ENCODE data around the gene CERS6.

CERS6 gene

GRCh38 chr2:168528016-168528415 lies 71.9 kb downstream of the CERS6 start:
- Histone ChIP-seq H2AFZ (ENCODE audit: low read length) (no peak overlapping the region), H3K4ac (ENCODE audit: low read length) (no peak overlapping the region), H2BK12ac (ENCODE audit: low read length) (no peak overlapping the region), H4K91ac (ENCODE audit: low read depth, low read length, poor library complexity) (no peak overlapping the region), H3K23ac (ENCODE audit: low read depth, low read length, poor library complexity) (no peak overlapping the region), H2BK5ac (ENCODE audit: low read length) (no peak overlapping the region), H2BK120ac (ENCODE audit: low read depth, low read length) (no peak overlapping the region), H3K27ac (replicated peaks; ENCODE audit: low read length) (no peak overlapping the region), H3K79me1 (ENCODE audit: low read depth, low read length) (no peaks in the 10 kb centered on the region), H4K8ac (ENCODE audit: low read depth, low read length) (no peak overlapping the region), H3K4me2 (ENCODE audit: insufficient read depth, low read length, poor library complexity, severe bottlenecking) (no peak overlapping the region), H3K4me1 (ENCODE audit: control insufficient read depth in 2 of 2, insufficient read depth in 1 of 2, low read depth in 1 of 2, low read length in 2 of 2) (peaks cover 0 to 8% of the 10 kb centered on the region in 2 donors), H2AK5ac (ENCODE audit: low read depth, low read length) (no peak overlapping the region), H3K27me3 (ENCODE audit: control insufficient read depth in 3 of 3, insufficient read depth in 3 of 3, low read depth in 1 of 3, low read length in 3 of 3) (no peaks in the 10 kb centered on the region), H2BK15ac (ENCODE audit: low read length) (no peak overlapping the region), H3K9me3 (replicated peaks in 1 of 2; ENCODE audit: control insufficient read depth in 2 of 2, insufficient read depth in 1 of 2, low read depth in 1 of 2, low read length in 2 of 2) (no peaks in the 10 kb centered on the region), H3K14ac (ENCODE audit: low read length) (no peak overlapping the region), H3K4me3 (ENCODE audit: low read length in 2 of 2) (no peak overlapping the region), H3K9ac (ENCODE audit: low read depth, low read length, poor library complexity) (no peak overlapping the region), H3K18ac (ENCODE audit: low read length) (no peak overlapping the region), H3K36me3 (replicated peaks in 1 of 2; ENCODE audit: control insufficient read depth in 2 of 2, insufficient read depth in 2 of 2, low read length in 2 of 2) (no peaks in the 10 kb centered on the region)
- DNase-seq (ENCODE audit: low spot score): no peak

DNA sequence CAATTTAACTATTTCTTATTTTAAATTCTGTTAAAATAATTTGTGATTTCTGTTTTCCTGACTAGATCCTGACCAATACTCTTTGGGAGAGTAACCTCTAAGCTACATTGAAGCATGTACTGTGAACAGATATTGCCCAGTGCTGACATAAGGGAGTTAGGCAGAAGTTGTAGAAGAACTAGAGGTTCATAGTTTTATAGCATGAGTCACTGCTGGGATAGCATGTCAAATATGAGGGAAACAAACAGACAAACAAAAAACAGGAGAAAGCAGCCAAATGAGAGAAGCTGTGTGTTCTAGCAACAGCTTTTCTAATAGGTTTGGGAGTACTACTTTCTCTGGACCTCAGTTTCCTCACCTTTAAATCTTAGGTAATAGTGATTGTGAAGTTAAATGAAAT lies 72.4 kb downstream of the CERS6 start:
- Histone ChIP-seq H2AK5ac (ENCODE audit: low read depth, low read length) (no peak overlapping the region), H3K9me3 (replicated peaks in 1 of 2; ENCODE audit: control insufficient read depth in 2 of 2, insufficient read depth in 1 of 2, low read depth in 1 of 2, low read length in 2 of 2) (peaks cover 0 to under 1% of the 10 kb centered on the region in 2 donors), H3K79me1 (ENCODE audit: low read depth, low read length) (no peaks in the 10 kb centered on the region), H2BK12ac (ENCODE audit: low read length) (no peak overlapping the region), H3K4me2 (ENCODE audit: insufficient read depth, low read length, poor library complexity, severe bottlenecking) (no peak overlapping the region), H3K27ac (replicated peaks; ENCODE audit: low read length) (no peak overlapping the region), H3K23ac (ENCODE audit: low read depth, low read length, poor library complexity) (no peak overlapping the region), H2BK15ac (ENCODE audit: low read length) (no peak overlapping the region), H3K4me3 (ENCODE audit: low read length in 2 of 2) (no peak overlapping the region), H3K4me1 (ENCODE audit: control insufficient read depth in 2 of 2, insufficient read depth in 1 of 2, low read depth in 1 of 2, low read length in 2 of 2) (peaks cover 0 to 7% of the 10 kb centered on the region in 2 donors), H2BK5ac (ENCODE audit: low read length) (no peak overlapping the region), H3K4ac (ENCODE audit: low read length) (no peak overlapping the region), H3K27me3 (ENCODE audit: control insufficient read depth in 3 of 3, insufficient read depth in 3 of 3, low read depth in 1 of 3, low read length in 3 of 3) (no peaks in the 10 kb centered on the region), H3K14ac (ENCODE audit: low read length) (no peak overlapping the region), H2BK120ac (ENCODE audit: low read depth, low read length) (no peak overlapping the region), H4K91ac (ENCODE audit: low read depth, low read length, poor library complexity) (no peak overlapping the region), H3K36me3 (replicated peaks in 1 of 2; ENCODE audit: control insufficient read depth in 2 of 2, insufficient read depth in 2 of 2, low read length in 2 of 2) (no peaks in the 10 kb centered on the region), H3K18ac (ENCODE audit: low read length) (no peak overlapping the region), H2AFZ (ENCODE audit: low read length) (no peak overlapping the region), H4K8ac (ENCODE audit: low read depth, low read length) (no peak overlapping the region), H3K9ac (ENCODE audit: low read depth, low read length, poor library complexity) (no peak overlapping the region)
- no peak for DNase-seq (ENCODE audit: low spot score)

DNA sequence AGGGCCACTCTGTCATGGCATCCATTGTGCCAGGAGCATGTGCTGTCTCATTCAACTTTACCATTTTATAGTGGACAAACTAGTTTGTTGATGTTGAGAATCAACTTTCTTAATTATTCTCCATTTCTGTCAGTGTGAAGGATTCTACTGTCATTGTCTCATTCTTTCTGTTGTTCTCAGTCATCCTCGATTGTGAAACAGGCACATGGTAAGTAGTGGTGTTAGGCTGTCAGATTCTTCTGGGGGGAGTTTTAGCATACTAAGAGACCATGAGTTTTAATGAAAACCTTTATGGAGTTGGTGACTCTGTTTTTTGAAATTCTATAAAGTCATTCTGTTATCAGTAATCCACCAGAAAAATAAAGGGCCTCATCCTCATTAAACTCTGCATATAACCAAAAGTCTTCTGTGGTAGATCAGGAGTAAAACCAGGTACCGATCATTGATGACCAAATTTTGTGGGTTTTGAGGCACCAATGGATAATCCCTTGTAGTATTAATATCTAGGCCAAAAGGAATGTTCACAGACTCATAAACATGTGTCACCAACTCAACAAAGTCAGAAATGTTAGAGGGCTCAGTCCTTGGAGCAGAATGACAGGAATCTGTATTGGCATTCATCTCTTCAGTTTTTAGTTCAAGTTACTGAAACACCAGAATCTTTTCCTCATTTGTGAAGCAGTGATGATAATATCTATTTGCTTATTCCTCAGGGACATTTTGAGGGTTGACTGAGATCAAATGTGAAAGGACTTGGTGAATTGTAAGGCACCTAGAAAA lies 73.2 kb downstream of the CERS6 start:
- Histone ChIP-seq H3K36me3 (replicated peaks in 1 of 2; ENCODE audit: control insufficient read depth in 2 of 2, insufficient read depth in 2 of 2, low read length in 2 of 2) (no peaks in the 10 kb centered on the region), H3K9me3 (replicated peaks in 1 of 2; ENCODE audit: control insufficient read depth in 2 of 2, insufficient read depth in 1 of 2, low read depth in 1 of 2, low read length in 2 of 2) (peaks cover 0 to 5% of the 10 kb centered on the region in 2 donors), H3K23ac (ENCODE audit: low read depth, low read length, poor library complexity) (no peak overlapping the region), H2BK15ac (ENCODE audit: low read length) (no peak overlapping the region), H2BK12ac (ENCODE audit: low read length) (no peak overlapping the region), H3K4ac (ENCODE audit: low read length) (no peak overlapping the region), H3K14ac (ENCODE audit: low read length) (no peak overlapping the region), H3K9ac (ENCODE audit: low read depth, low read length, poor library complexity) (no peak overlapping the region), H4K8ac (ENCODE audit: low read depth, low read length) (no peak overlapping the region), H3K27me3 (ENCODE audit: control insufficient read depth in 3 of 3, insufficient read depth in 3 of 3, low read depth in 1 of 3, low read length in 3 of 3) (no peaks in the 10 kb centered on the region), H2BK5ac (ENCODE audit: low read length) (no peak overlapping the region), H3K79me1 (ENCODE audit: low read depth, low read length) (no peaks in the 10 kb centered on the region), H3K27ac (replicated peaks; ENCODE audit: low read length) (no peak overlapping the region), H4K91ac (ENCODE audit: low read depth, low read length, poor library complexity) (no peak overlapping the region), H2AFZ (ENCODE audit: low read length) (no peak overlapping the region), H3K4me3 (ENCODE audit: low read length in 2 of 2) (no peak overlapping the region), H2AK5ac (ENCODE audit: low read depth, low read length) (no peak overlapping the region), H3K4me2 (ENCODE audit: insufficient read depth, low read length, poor library complexity, severe bottlenecking) (no peak overlapping the region), H3K4me1 (ENCODE audit: control insufficient read depth in 2 of 2, insufficient read depth in 1 of 2, low read depth in 1 of 2, low read length in 2 of 2) (peaks cover 0 to 7% of the 10 kb centered on the region in 2 donors), H3K18ac (ENCODE audit: low read length) (no peak overlapping the region), H2BK120ac (ENCODE audit: low read depth, low read length) (no peak overlapping the region)
- DNase-seq (ENCODE audit: low spot score): no peak
- WGBS, 2 donors (ENCODE audit: extremely low coverage in 2 of 2, insufficient read length in 2 of 2, insufficient replicate concordance in 1 of 2): no CpG with 5 or more reads among the region's 2 CpGs

DNA sequence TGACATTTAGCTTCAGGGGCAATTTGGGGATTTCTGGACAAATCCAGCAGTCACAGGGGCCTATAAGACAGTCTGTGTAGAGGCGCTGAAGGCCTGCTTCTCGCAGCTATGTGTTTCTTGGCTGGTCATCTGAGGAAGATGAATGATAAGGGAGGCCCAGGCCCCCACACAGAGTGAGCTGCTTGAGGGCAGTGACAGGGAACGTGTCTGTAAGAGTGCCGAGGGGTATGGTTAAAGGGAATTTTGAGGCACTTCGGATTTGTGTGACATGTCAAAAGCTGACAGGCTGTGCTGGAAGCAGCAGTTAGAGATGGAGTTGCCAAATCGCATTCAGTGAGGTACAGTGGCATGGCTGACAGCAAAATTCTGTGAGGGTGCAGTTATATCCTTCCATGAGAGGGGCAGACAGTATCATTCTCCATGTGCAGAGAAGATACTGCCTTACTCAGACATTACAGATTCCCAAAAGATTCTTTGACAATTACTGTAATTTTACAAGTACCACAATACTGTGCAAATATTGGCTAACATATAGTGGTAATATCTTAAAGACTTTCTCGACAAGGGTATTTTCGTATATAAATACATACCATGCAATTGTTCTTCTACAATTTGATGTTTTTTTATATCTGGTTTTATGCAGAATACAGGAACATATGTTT lies 74.0 kb downstream of the CERS6 start:
- no peak overlapping the region for H2BK12ac ChIP-seq (ENCODE audit: low read length)
- no peak overlapping the region for H2AK5ac ChIP-seq (ENCODE audit: low read depth, low read length)
- no peak overlapping the region for H3K4me2 ChIP-seq (ENCODE audit: insufficient read depth, low read length, poor library complexity, severe bottlenecking)
- H3K9ac ChIP-seq (ENCODE audit: low read depth, low read length, poor library complexity): no peak overlapping the region
- no peak overlapping the region for H3K27ac ChIP-seq (replicated peaks; ENCODE audit: low read length)
- H3K14ac ChIP-seq (ENCODE audit: low read length): no peak overlapping the region
- no peak for DNase-seq (ENCODE audit: low spot score)
- H2BK120ac ChIP-seq (ENCODE audit: low read depth, low read length): no peak overlapping the region
- no peak overlapping the region for H2AFZ ChIP-seq (ENCODE audit: low read length)
- H3K9me3 ChIP-seq (replicated peaks in 1 of 2; ENCODE audit: control insufficient read depth in 2 of 2, insufficient read depth in 1 of 2, low read depth in 1 of 2, low read length in 2 of 2): peaks cover 0 to 10% of the 10 kb centered on the region in 2 donors
- no CpG with 5 or more reads among the region's 8 CpGs for WGBS, 2 donors (ENCODE audit: extremely low coverage in 2 of 2, insufficient read length in 2 of 2, insufficient replicate concordance in 1 of 2)
- no peaks in the 10 kb centered on the region for H3K36me3 ChIP-seq (replicated peaks in 1 of 2; ENCODE audit: control insufficient read depth in 2 of 2, insufficient read depth in 2 of 2, low read length in 2 of 2)
- peaks cover 0 to 7% of the 10 kb centered on the region in 2 donors for H3K4me1 ChIP-seq (ENCODE audit: control insufficient read depth in 2 of 2, insufficient read depth in 1 of 2, low read depth in 1 of 2, low read length in 2 of 2)
- no peak overlapping the region for H2BK15ac ChIP-seq (ENCODE audit: low read length)
- no peak overlapping the region for H3K4me3 ChIP-seq (ENCODE audit: low read length in 2 of 2)
- H3K23ac ChIP-seq (ENCODE audit: low read depth, low read length, poor library complexity): peak overlapping the region; percentile 29
- H3K27me3 ChIP-seq (ENCODE audit: control insufficient read depth in 3 of 3, insufficient read depth in 3 of 3, low read depth in 1 of 3, low read length in 3 of 3): no peaks in the 10 kb centered on the region
- no peak overlapping the region for H4K8ac ChIP-seq (ENCODE audit: low read depth, low read length)
- H3K18ac ChIP-seq (ENCODE audit: low read length): no peak overlapping the region
- no peak overlapping the region for H2BK5ac ChIP-seq (ENCODE audit: low read length)
- no peak overlapping the region for H3K4ac ChIP-seq (ENCODE audit: low read length)
- no peak overlapping the region for H4K91ac ChIP-seq (ENCODE audit: low read depth, low read length, poor library complexity)
- peaks cover 2% of the 10 kb centered on the region for H3K79me1 ChIP-seq (ENCODE audit: low read depth, low read length)

Measured in neuronal stem cell (in vitro differentiated cells).